Measurements from ENCODE around the gene VMA21.

VMA21 gene, protein sequence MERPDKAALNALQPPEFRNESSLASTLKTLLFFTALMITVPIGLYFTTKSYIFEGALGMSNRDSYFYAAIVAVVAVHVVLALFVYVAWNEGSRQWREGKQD

DNA sequence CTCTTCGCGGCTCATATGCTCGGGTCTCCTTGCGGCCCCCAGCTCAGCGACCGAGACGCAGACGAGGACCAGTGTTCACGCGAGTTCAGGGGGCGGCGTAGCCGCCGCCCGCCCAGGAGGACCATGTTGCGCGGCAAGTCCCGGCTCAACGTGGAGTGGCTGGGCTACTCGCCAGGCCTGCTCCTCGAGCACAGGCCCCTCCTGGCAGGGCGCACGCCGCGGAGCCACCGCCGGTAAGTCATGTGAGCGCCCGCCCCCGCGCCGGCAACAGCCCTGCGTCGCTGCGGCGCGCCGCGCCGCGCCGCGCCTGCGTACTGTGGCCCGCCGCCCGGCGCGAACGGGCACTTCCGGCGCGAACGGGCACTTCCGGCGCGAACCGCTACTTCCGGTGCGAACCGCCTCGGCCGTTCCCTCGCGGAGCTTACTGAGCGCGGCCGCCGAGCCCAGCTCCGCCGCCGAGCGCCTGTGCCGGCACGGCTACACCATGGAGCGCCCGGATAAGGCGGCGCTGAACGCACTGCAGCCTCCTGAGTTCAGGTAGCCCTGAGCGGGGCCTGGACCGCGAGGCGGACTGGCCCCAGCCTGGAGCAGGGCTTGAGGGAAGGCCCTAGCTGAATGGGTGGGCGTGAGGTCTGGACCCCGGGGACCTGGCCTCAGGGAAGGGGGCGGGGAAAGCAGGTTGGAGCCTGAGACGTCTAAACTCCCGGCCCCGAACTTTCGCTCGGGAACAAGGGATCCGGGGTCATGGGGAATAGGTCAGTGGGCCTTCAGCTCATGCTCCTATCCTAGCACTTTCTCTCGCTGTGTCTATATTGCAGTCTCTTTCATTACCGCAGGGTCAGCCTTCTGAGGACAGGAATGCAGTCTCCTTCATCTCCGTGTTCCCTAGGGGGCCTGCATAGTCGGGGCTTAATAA, at the start of gene VMA21:
Gene VMA21 (plus strand): TSS at position 382 of the 916 bp plus-strand sequence. CDS start 103 bp downstream, at position 485.
- TF ChIP-seq, protein P1, sequence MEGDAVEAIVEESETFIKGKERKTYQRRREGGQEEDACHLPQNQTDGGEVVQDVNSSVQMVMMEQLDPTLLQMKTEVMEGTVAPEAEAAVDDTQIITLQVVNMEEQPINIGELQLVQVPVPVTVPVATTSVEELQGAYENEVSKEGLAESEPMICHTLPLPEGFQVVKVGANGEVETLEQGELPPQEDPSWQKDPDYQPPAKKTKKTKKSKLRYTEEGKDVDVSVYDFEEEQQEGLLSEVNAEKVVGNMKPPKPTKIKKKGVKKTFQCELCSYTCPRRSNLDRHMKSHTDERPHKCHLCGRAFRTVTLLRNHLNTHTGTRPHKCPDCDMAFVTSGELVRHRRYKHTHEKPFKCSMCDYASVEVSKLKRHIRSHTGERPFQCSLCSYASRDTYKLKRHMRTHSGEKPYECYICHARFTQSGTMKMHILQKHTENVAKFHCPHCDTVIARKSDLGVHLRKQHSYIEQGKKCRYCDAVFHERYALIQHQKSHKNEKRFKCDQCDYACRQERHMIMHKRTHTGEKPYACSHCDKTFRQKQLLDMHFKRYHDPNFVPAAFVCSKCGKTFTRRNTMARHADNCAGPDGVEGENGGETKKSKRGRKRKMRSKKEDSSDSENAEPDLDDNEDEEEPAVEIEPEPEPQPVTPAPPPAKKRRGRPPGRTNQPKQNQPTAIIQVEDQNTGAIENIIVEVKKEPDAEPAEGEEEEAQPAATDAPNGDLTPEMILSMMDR (IDR thresholded peaks at IDR 0.05; ENCODE audit: low read depth, low read length, missing control alignments) = no peak
- DNase-seq (ENCODE audit: extremely low read depth, low read depth) = no peak
- peak within 1 kb of the TSS; percentile 82 for H3K4me3 ChIP-seq (replicated peaks; ENCODE audit: low read depth, low read length)

DNA sequence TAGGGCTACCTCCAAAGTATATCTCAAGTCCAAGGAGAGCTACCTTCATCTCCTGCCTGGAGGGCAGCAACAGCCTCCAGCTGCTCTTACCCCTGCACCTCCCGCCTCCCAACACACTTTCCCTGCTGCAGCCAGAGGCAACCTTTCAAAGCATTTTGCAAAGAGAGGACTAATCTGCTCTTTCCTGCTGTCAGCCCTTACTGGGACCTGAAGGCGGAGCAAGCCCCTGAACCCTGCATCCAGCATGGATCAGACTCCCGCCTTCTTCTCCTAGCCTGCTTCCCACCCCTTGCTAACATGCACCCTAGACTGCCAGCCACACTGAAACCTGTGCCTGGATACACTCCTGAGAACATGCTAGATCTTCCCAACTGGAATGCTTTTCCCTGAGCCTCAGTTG, 37.7 kb upstream of the VMA21 start:
- DNase-seq (ENCODE audit: extremely low read depth, low read depth) = no peak
- H3K4me3 ChIP-seq (replicated peaks; ENCODE audit: low read depth, low read length) = no peak overlapping the region
- TF ChIP-seq, protein P1 (IDR thresholded peaks at IDR 0.05; ENCODE audit: low read depth, low read length, missing control alignments) = no peak

DNA sequence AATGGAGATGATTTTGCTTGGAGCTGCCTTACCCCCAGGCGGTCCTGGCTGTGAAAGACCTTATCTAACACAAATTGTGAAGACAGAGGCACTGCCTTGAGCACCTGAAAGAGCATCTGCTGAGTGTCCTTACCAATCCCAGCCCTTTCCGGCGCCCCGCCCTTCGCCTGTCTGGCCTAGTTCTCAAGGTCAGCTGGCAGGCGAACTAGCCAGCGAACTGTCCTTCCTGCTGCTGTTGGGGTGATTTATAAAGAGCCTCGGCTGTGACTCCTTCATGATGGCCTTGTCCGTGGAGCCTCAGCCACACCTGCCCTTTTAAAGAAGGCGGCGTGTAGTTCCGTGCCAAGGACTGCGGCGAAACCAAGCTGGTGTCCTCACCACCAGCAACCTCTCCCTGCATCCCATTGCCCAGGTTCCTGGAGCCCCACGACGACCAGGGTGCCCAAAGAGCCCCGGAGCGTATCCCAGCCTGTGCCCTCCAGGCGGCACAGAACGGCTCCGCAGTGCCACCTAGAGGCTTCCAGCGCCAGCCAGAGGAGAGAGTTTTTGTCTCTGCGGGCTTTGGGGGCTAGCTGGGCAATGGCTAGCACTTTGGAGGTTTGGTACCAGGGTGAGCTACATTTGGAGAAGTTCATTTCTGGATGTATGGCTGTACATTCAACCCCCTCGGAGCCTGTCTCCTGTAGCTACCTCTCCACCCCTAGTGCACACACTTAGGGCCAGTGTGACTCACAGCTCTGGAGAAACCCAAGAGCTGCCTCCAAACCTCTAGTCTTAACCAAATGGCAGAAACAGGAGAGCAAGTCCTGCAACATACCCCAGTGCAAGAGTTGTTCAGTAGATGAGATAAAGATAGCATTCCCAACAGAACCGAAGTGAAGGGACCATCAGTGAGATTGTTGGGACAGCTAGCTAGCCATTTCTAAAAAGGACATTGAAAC, 36.8 kb upstream of the VMA21 start:
- H3K4me3 ChIP-seq (replicated peaks; ENCODE audit: low read depth, low read length) = no peak overlapping the region
- TF ChIP-seq, protein P1 (IDR thresholded peaks at IDR 0.05; ENCODE audit: low read depth, low read length, missing control alignments) = peak; percentile 72
- no peak for DNase-seq (ENCODE audit: extremely low read depth, low read depth)

DNA sequence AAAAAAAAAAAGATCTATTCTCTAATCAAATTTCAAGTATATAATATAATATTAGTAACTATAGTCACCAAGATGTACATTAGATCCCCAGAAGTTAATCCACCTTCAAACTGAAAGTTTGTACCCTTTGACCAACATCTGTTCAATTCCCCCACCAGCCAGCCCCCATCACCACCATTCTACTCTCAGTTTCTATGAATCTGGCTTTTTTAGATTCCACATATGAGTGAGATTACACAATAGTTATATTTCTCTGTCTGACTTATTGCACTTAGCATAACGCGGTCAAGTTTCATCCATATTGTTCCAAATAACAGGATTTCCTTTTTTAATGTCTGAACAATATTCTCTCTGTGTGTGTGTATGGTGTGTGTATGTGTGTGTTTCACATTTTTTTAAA, 33.7 kb upstream of the VMA21 start:
- TF ChIP-seq, protein P1 (IDR thresholded peaks at IDR 0.05; ENCODE audit: low read depth, low read length, missing control alignments) = no peak
- no peak overlapping the region for H3K4me3 ChIP-seq (replicated peaks; ENCODE audit: low read depth, low read length)
- no peak for DNase-seq (ENCODE audit: extremely low read depth, low read depth)

DNA sequence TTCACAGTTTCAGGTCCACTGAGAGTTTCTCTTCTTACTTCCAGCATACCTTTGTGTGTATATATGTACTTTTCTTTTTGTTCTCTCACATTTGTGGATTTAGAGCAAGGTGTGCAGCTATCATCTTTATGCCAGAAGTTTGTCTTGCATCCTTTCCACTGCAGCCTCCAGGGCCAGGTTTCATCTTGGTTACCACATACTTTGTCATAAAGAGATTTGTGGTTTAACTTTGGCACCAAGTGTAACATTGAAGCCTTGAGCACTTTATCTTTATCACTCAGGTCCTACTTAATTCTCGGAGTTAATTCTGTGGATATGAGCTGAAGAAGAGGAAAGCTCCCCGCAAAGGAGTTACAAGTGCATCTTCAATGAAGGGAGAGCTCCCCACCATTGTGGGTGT, 31.4 kb upstream of the VMA21 start:
- TF ChIP-seq, protein P1 (IDR thresholded peaks at IDR 0.05; ENCODE audit: low read depth, low read length, missing control alignments) = no peak
- DNase-seq (ENCODE audit: extremely low read depth, low read depth) = no peak
- no peak overlapping the region for H3K4me3 ChIP-seq (replicated peaks; ENCODE audit: low read depth, low read length)

DNA sequence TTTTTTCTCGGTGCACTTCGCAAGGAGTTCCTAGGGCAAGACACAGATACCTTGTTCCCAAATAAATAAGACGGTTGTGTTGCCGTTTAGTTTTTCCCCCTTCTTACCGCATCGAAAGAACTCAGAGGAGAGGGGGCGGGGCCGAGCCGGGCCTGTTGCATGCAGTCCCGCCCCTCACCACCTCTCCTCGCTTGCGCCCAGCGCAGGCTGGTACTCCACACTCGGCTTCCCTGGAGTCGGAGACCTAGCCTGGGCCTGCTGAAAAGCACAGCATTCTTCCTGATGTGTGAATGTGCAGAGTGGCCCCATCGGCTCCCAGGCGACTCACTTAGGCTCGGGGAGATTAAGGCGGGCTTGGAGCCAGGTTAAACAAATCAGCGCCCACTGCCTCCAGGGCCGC, 26.1 kb upstream of the VMA21 start:
- H3K4me3 ChIP-seq (replicated peaks; ENCODE audit: low read depth, low read length) = no peak overlapping the region
- DNase-seq (ENCODE audit: extremely low read depth, low read depth) = no peak
- TF ChIP-seq, protein P1 (IDR thresholded peaks at IDR 0.05; ENCODE audit: low read depth, low read length, missing control alignments) = no peak

All from HFF-Myc (cell line).